Smooth muscle cell (in vitro differentiated cells): ENCODE measurements around the gene DAG1. TPM values are rescaled to one million over a fixed set of nuclear protein-coding genes. Genes with fewer than 3 reads are reported as not detected.

ENCODE experiments used
- DNase-seq: peaks from one replicate; lab custom pipeline; 2025; ENCODE audit not compliant: unreplicated experiment; lab: John Stamatoyannopoulos, UW
- H2AFZ ChIP-seq: fragments of 200-600 bp; sonication (generic); 2 replicates; pipeline ENCODE4 v1.6.0; 2016; ENCODE audit warnings: antibody characterized with exemption, low read depth, mild to moderate bottlenecking
- H3F3A ChIP-seq: fragments of 200-600 bp; sonication (generic); 2 replicates; pipeline ENCODE4 v1.6.0; 2017; ENCODE audit warnings: antibody characterized with exemption, low read depth
- H3K27ac ChIP-seq: fragments of 200-600 bp; sonication (generic); 2 replicates; pipeline ENCODE4 v1.5.1; 2016; ENCODE audit warnings: low read depth, mild to moderate bottlenecking
- H3K27me3 ChIP-seq: fragments of 200-600 bp; sonication (generic); 2 replicates; pipeline ENCODE4 v1.6.1; 2016; ENCODE audit warnings: low read depth, mild to moderate bottlenecking
- H3K36me3 ChIP-seq: fragments of 200-600 bp; sonication (generic); 2 replicates; pipeline ENCODE4 v1.5.1; 2016; ENCODE audit warnings: low read depth
- H3K4me1 ChIP-seq: fragments of 200-600 bp; sonication (generic); 2 replicates; pipeline ENCODE4 v1.5.1; 2016; ENCODE audit warnings: low read depth
- H3K4me2 ChIP-seq: fragments of 200-600 bp; sonication (generic); 2 replicates; pipeline ENCODE4 v1.6.0; 2016; ENCODE audit warnings: mild to moderate bottlenecking
- H3K4me3 ChIP-seq: fragments of 200-600 bp; sonication (generic); 2 replicates; pipeline ENCODE4 v1.5.1; 2016; ENCODE audit warnings: mild to moderate bottlenecking
- H3K79me2 ChIP-seq: fragments of 200-600 bp; sonication (generic); 2 replicates; pipeline ENCODE4 v1.6.0; 2016; ENCODE audit warnings: low read depth, mild to moderate bottlenecking
- H3K9ac ChIP-seq: fragments of 200-600 bp; sonication (generic); 2 replicates; pipeline ENCODE4 v1.6.0; 2016; ENCODE audit warnings: low read depth
- H3K9me3 ChIP-seq: fragments of 200-600 bp; sonication (generic); replicated peaks from 2 replicates; pipeline ENCODE4 v1.5.1; 2016; ENCODE audit warnings: low read depth
- H4K20me1 ChIP-seq: fragments of 200-600 bp; sonication (generic); 2 replicates; pipeline ENCODE4 v1.6.0; 2016; ENCODE audit warnings: low read depth
- CTCF ChIP-seq: fragments of 200-600 bp; sonication (generic); IDR thresholded peaks from 2 replicates; pipeline ENCODE4 v1.5.1; 2017; ENCODE audit warnings: borderline replicate concordance, mild to moderate bottlenecking, antibody characterized with exemption; ENCODE audit not compliant: insufficient read depth, poor library complexity, severe bottlenecking
- WGBS: methylation state at CpG from one replicate; pipeline ENCODE4 v1.1.7; 2016; ENCODE audit warnings: low lambda C conversion rate; 5-methylcytosine and 5-hydroxymethylcytosine counted together
- polyA plus RNA-seq: library from polyadenylated mRNA; unstranded; fragments of >200 nt; fragmentation: Nextera tagmentation; extraction: Ambion mirVana; gene quantifications from 2 replicates; pipeline ENCODE4 v1.2.1, GENCODE V29; 2016
- total RNA-seq: library from RNA; depleted of rRNA; stranded (reverse); fragments of >200 nt; gene quantifications from 2 replicates; pipeline ENCODE4 v1.2.3, GENCODE V29; 2014

The DAG1 gene
- total and polyA plus RNA-seq, 2 experiments from 2014 or later, result 32.1 to 61.6 TPM

- WGBS, result 19% methylated on average over 9 of the region's 9 CpGs
- Histone ChIP-seq H3K9ac (peak overlapping the region; percentile 81), H3K36me3 (no peaks in the 10 kb centered on the region), H3K4me1 (peaks cover 4% of the 10 kb centered on the region), H4K20me1 (no peaks in the 10 kb centered on the region), H3K79me2 (peaks cover 54% of the 10 kb centered on the region), H3K9me3 (no peaks in the 10 kb centered on the region), H3K4me2 (peak overlapping the region; percentile 78), H3K27ac (peak overlapping the region; percentile 98), H3K4me3 (no peak overlapping the region), H2AFZ (no peak overlapping the region), H3K27me3 (no peaks in the 10 kb centered on the region), H3F3A (peaks cover 21% of the 10 kb centered on the region)
- no peak for DNase-seq
- no peak for TF ChIP-seq CTCF
Measured at GRCh38 chr3:49500732-49501609, 30.9 kb downstream of the DAG1 start.

GRCh38 chr3:49501842-49502241 lies 31.8 kb downstream of the DAG1 start:
- Histone ChIP-seq H2AFZ (no peak overlapping the region), H3K9ac (peak overlapping the region; percentile 49), H3K27me3 (no peaks in the 10 kb centered on the region), H4K20me1 (peaks cover 4% of the 10 kb centered on the region), H3K27ac (peak overlapping the region; percentile 98), H3K4me1 (peaks cover 4% of the 10 kb centered on the region), H3F3A (peaks cover 21% of the 10 kb centered on the region), H3K79me2 (peaks cover 63% of the 10 kb centered on the region), H3K36me3 (no peaks in the 10 kb centered on the region), H3K9me3 (no peaks in the 10 kb centered on the region), H3K4me3 (no peak overlapping the region), H3K4me2 (no peak overlapping the region)
- TF ChIP-seq CTCF, result no peak
- WGBS, result 100% methylated on average over 2 of the region's 2 CpGs
- DNase-seq, result no peak

GRCh38 chr3:49506906-49507305 lies 36.8 kb downstream of the DAG1 start:
- no peak for TF ChIP-seq CTCF
- peaks cover 27% of the 10 kb centered on the region for H4K20me1 ChIP-seq
- 89% methylated on average over 3 of the region's 3 CpGs for WGBS
- no peak overlapping the region for H3K4me3 ChIP-seq
- H3K36me3 ChIP-seq, result no peaks in the 10 kb centered on the region
- H3K9ac ChIP-seq, result no peak overlapping the region
- H3F3A ChIP-seq, result no peaks in the 10 kb centered on the region
- H3K27ac ChIP-seq, result no peak overlapping the region
- H3K79me2 ChIP-seq, result peaks cover 58% of the 10 kb centered on the region
- no peak for DNase-seq
- H3K4me1 ChIP-seq, result no peaks in the 10 kb centered on the region
- no peak overlapping the region for H3K4me2 ChIP-seq
- H3K27me3 ChIP-seq, result no peaks in the 10 kb centered on the region
- H2AFZ ChIP-seq, result no peak overlapping the region
- H3K9me3 ChIP-seq, result no peaks in the 10 kb centered on the region
